WI38 (cell line): ENCODE data around the gene EPN2.

Experiments
- H3K4me3 ChIP-seq: 2 replicates; pipeline ENCODE4 v1.5.1; 2011; ENCODE audit warnings: low read depth, mild to moderate bottlenecking, control low read depth, low read length
- CTCF ChIP-seq: IDR thresholded peaks from 2 replicates; pipeline ENCODE4 v1.5.1; 2012; ENCODE audit warnings: low read depth, mild to moderate bottlenecking, control low read depth, low read length

EPN2 gene

GRCh38 chr17:19298569-19299213 is 61.5 kb downstream of the EPN2 start:
- no peak for TF ChIP-seq CTCF
- no peak overlapping the region for H3K4me3 ChIP-seq

- TF ChIP-seq CTCF: no peak
- no peak overlapping the region for H3K4me3 ChIP-seq
Measured at GRCh38 chr17:19299214-19299747, 62.1 kb downstream of the EPN2 start.

GRCh38 chr17:19299866-19300265 is 62.7 kb downstream of the EPN2 start:
- no peak overlapping the region for H3K4me3 ChIP-seq
- no peak for TF ChIP-seq CTCF

- no peak for TF ChIP-seq CTCF
- H3K4me3 ChIP-seq: no peak overlapping the region
Measured at GRCh38 chr17:19301274-19301951, 64.2 kb downstream of the EPN2 start.

GRCh38 chr17:19301973-19302372 is 64.8 kb downstream of the EPN2 start:
- no peak for TF ChIP-seq CTCF
- H3K4me3 ChIP-seq: no peak overlapping the region

- TF ChIP-seq CTCF: no peak
- H3K4me3 ChIP-seq: no peak overlapping the region
Measured at GRCh38 chr17:19302791-19303331, 65.7 kb downstream of the EPN2 start.

- TF ChIP-seq CTCF: no peak
- H3K4me3 ChIP-seq: no peak overlapping the region
Measured at GRCh38 chr17:19303367-19303776, 66.2 kb downstream of the EPN2 start.
